Sigmoid colon (tissue), 7 donors: Measurements from ENCODE around the gene KCNJ11. TPM values are rescaled to one million over a fixed set of nuclear protein-coding genes. Genes with fewer than 3 reads are reported as not detected.
"Not testable (repeated sequence)": the region's sequence is repeated elsewhere in the genome, so short reads cannot be mapped to it uniquely, and the experiment has no call there.

Source experiments
- DNase-seq: peaks from one replicate; pipeline ENCODE4 v3.0.0-alpha.2; 2019
- H3K27ac ChIP-seq, 4 donors: fragments of 200-600 bp; sonication (generic); one replicate each; pipeline ENCODE4 v1.5.1; 2016 to 2019; ENCODE audit warnings: mild to moderate bottlenecking in 1 of 4
- H3K27me3 ChIP-seq, 3 donors: fragments of 200-600 bp; sonication (generic); one replicate each; pipeline ENCODE4 v1.5.1; 2019; ENCODE audit warnings: mild to moderate bottlenecking in 1 of 3
- H3K36me3 ChIP-seq, 4 donors: fragments of 200-600 bp; sonication (generic); one replicate each; pipeline ENCODE4 v1.5.1; 2016 to 2019
- H3K4me1 ChIP-seq, 4 donors: fragments of 200-600 bp; sonication (generic); one replicate each; pipeline ENCODE4 v1.5.1; 2017 to 2019
- H3K4me3 ChIP-seq, 4 donors: fragments of 200-600 bp; sonication (generic); one replicate each; pipeline ENCODE4 v1.5.1; 2017 to 2019; ENCODE audit warnings: mild to moderate bottlenecking in 2 of 4, moderate library complexity in 1 of 4
- H3K9me3 ChIP-seq, 4 donors: fragments of 200-600 bp in 3 of 4; sonication (generic) in 3 of 4; one replicate each; pipeline versions ENCODE4 v1.5.1 to v1.6.1; 2013 to 2019
- CTCF ChIP-seq, 4 experiments: fragments of 450-650 bp in 3 of 4; fragments of 200-600 bp in 1 of 4; IDR thresholded peaks; one replicate each; pipeline ENCODE4 v1.5.1; 2016 to 2019; ENCODE audit warnings: antibody characterized with exemption in 4 of 4, mild to moderate bottlenecking in 3 of 4, moderate library complexity in 2 of 4
- EP300 ChIP-seq, 4 donors: sonication (generic); formaldehyde crosslinking; IDR thresholded peaks; one replicate each; pipeline ENCODE4 v1.6.1; 2017; ENCODE audit warnings: antibody characterized with exemption in 4 of 4
- POLR2A ChIP-seq, 2 donors: fragments of 450-650 bp; IDR thresholded peaks; one replicate each; pipeline ENCODE4 v1.6.1; 2016; ENCODE audit warnings: antibody characterized with exemption in 2 of 2, mild to moderate bottlenecking in 2 of 2, moderate library complexity in 2 of 2
- POLR2AphosphoS5 ChIP-seq, 4 donors: sonication (generic); formaldehyde crosslinking; IDR thresholded peaks; one replicate each; pipeline ENCODE4 v1.6.1; 2017; ENCODE audit warnings: antibody characterized with exemption in 4 of 4
- WGBS, 2 donors: extraction: QIAGEN DNeasy Blood & Tissue Kit; methylation state at CpG; one replicate each; pipeline ENCODE4 v1.1.7; 2013; 5-methylcytosine and 5-hydroxymethylcytosine counted together
- intact Hi-C: fragments of 100-400 bp; cut with DNase I; formaldehyde crosslinking; loops from one replicate; pipeline ENCODE4 v1.15.1; 2023
- polyA plus RNA-seq, 3 donors: library from polyadenylated mRNA; stranded (reverse); fragments of 200-250 nt; gene quantifications; one replicate each; pipeline ENCODE4 v1.2.3, GENCODE V29; 2013
- total RNA-seq, 4 donors: library from RNA; depleted of rRNA; stranded (reverse); fragments of >200 nt; gene quantifications; one replicate each; pipeline ENCODE4 v1.1.0, GENCODE V29; 2016
- donor health status: healthy with polysubstance abuse.
- donor health status: Bipolar disorder and iron deficiency.
- donor health status: healthy.

Gene KCNJ11
- total and polyA plus RNA-seq, 7 donors = 0.16 to 1.6 (median 0.60) TPM

GRCh38 chr11:17431139-17431538 is 42.7 kb upstream of the KCNJ11 start:
- 60% methylated on average over 8 of the region's 8 CpGs for WGBS, 2 donors
- Histone ChIP-seq H3K27ac (no peak overlapping the region), H3K9me3 (no peaks in the 10 kb centered on the region), H3K36me3 (no peaks in the 10 kb centered on the region), H3K27me3 (peaks cover 0 to 10% (median 0%) of the 10 kb centered on the region in 3 donors), H3K4me1 (no peaks in the 10 kb centered on the region), H3K4me3 (no peak overlapping the region)
- intact Hi-C loops = no loop called here
- no peak for DNase-seq
- TF ChIP-seq POLR2A (IDR thresholded peaks at IDR 0.05) (no peak), CTCF (IDR thresholded peaks at IDR 0.05) (no peak), POLR2AphosphoS5 (IDR thresholded peaks at IDR 0.05) (no peak), EP300 (IDR thresholded peaks at IDR 0.05) (no peak)

GRCh38 chr11:17430616-17431015 is 42.2 kb upstream of the KCNJ11 start:
- no peak for TF ChIP-seq POLR2AphosphoS5 (IDR thresholded peaks at IDR 0.05)
- TF ChIP-seq POLR2A (IDR thresholded peaks at IDR 0.05) = no peak
- no peak for TF ChIP-seq EP300 (IDR thresholded peaks at IDR 0.05)
- no peak for TF ChIP-seq CTCF (IDR thresholded peaks at IDR 0.05)
- no peak overlapping the region for H3K27ac ChIP-seq
- WGBS, 2 donors = 89 to 90% methylated on average over 13 of the region's 13 CpGs
- H3K27me3 ChIP-seq = peaks cover 0 to 10% (median 0%) of the 10 kb centered on the region in 3 donors
- no peaks in the 10 kb centered on the region for H3K9me3 ChIP-seq
- H3K4me3 ChIP-seq = no peak overlapping the region
- H3K36me3 ChIP-seq = no peaks in the 10 kb centered on the region
- intact Hi-C loops = no loop called here
- no peak for DNase-seq
- H3K4me1 ChIP-seq = no peaks in the 10 kb centered on the region

- H3K4me1 ChIP-seq = no peaks in the 10 kb centered on the region
- H3K36me3 ChIP-seq = no peaks in the 10 kb centered on the region
- DNase-seq = no peak
- H3K27ac ChIP-seq = no peak overlapping the region
- intact Hi-C loops = no loop called here
- no peak overlapping the region for H3K4me3 ChIP-seq
- TF ChIP-seq CTCF (IDR thresholded peaks at IDR 0.05) = no peak
- TF ChIP-seq POLR2A (IDR thresholded peaks at IDR 0.05) = no peak
- TF ChIP-seq EP300 (IDR thresholded peaks at IDR 0.05) = no peak
- TF ChIP-seq POLR2AphosphoS5 (IDR thresholded peaks at IDR 0.05) = no peak
- H3K27me3 ChIP-seq = peaks cover 0 to 10% (median 0%) of the 10 kb centered on the region in 3 donors
- no peaks in the 10 kb centered on the region for H3K9me3 ChIP-seq
- 78 to 89% methylated on average over 3 of the region's 3 CpGs for WGBS, 2 donors
These were observed 40.5 kb upstream of the KCNJ11 start for GRCh38 chr11:17428925-17429324.

GRCh38 chr11:17428261-17428660 is 39.8 kb upstream of the KCNJ11 start:
- 94 to 95% methylated on average over 11 of the region's 11 CpGs for WGBS, 2 donors
- no peak for DNase-seq

GRCh38 chr11:17426233-17426632 is 37.8 kb upstream of the KCNJ11 start:
- peaks cover 0 to 10% (median 0%) of the 10 kb centered on the region in 3 donors for H3K27me3 ChIP-seq
- H3K4me1 ChIP-seq, H3K9me3 ChIP-seq, H3K27ac ChIP-seq, intact Hi-C loops, DNase-seq, H3K4me3 ChIP-seq, H3K36me3 ChIP-seq: not testable (repeated sequence)
- 48 to 79% methylated on average over 5 of the region's 5 CpGs for WGBS, 2 donors

More at GRCh38 chr11:17428261-17428660, 39.8 kb upstream of the KCNJ11 start:
- peaks cover 0 to 10% (median 0%) of the 10 kb centered on the region in 3 donors for H3K27me3 ChIP-seq
- H3K36me3 ChIP-seq = no peaks in the 10 kb centered on the region
- no peaks in the 10 kb centered on the region for H3K4me1 ChIP-seq
- no peaks in the 10 kb centered on the region for H3K9me3 ChIP-seq
- H3K27ac ChIP-seq = no peak overlapping the region
- H3K4me3 ChIP-seq = no peak overlapping the region
- TF ChIP-seq POLR2A (IDR thresholded peaks at IDR 0.05) = no peak
- TF ChIP-seq EP300 (IDR thresholded peaks at IDR 0.05) = no peak
- TF ChIP-seq POLR2AphosphoS5 (IDR thresholded peaks at IDR 0.05) = no peak
- no peak for TF ChIP-seq CTCF (IDR thresholded peaks at IDR 0.05)
- intact Hi-C loops = no loop called here
